Naive thymus-derived CD8-positive, alpha-beta T cell (primary cell): ENCODE data around the gene TEX55. TPM values are rescaled to one million over a fixed set of nuclear protein-coding genes. Genes with fewer than 3 reads are reported as not detected.
"Not testable (repeated sequence)": the region's sequence is repeated elsewhere in the genome, so short reads cannot be mapped to it uniquely, and the experiment has no call there.

Experiments used
- ATAC-seq, 2 donors: fragments of 150-1000 bp; cut with Tn5 transposase in 1 of 2; sonication (Bioruptor Pico), chemical (Tn5 transposase) in 1 of 2; 1 replicate in 1 of 2; 2 replicates in 1 of 2; pipeline ENCODE4 v1.10.0; 2021; ENCODE audit warnings: mild to moderate bottlenecking in 2 of 2, moderate library complexity in 2 of 2
- POLR2A ChIA-PET: fragments of 350-600 bp; sonication (Branson Sonifier 250); formaldehyde crosslinking; loops from one replicate; lab custom pipeline; 2021; ENCODE audit warnings: antibody characterized with exemption; lab: Charles Lee
- DNase-seq, 10 donors: peaks; one replicate each; pipeline versions ENCODE4 v3.0.0 to v3.0.0-alpha.2; 2020 to 2022
- H3K27ac Mint-ChIP-seq, 10 donors: one replicate each; pipeline ENCODE4 v1.8.0; 2020 to 2022; ENCODE audit warnings: mild to moderate bottlenecking in 10 of 10, mixed read lengths in 10 of 10, moderate library complexity in 4 of 10, inconsistent platforms in 1 of 10
- H3K27me3 Mint-ChIP-seq, 5 donors: one replicate each; pipeline ENCODE4 v1.8.0; 2021 to 2022; ENCODE audit warnings: mixed read lengths in 5 of 5
- H3K36me3 Mint-ChIP-seq, 3 donors: one replicate each; pipeline ENCODE4 v1.8.0; 2020 to 2022; ENCODE audit warnings: mixed read lengths in 3 of 3, mild to moderate bottlenecking in 2 of 3, inconsistent platforms in 1 of 3
- H3K4me1 Mint-ChIP-seq, 4 donors: one replicate each; pipeline ENCODE4 v1.8.0; 2021 to 2022; ENCODE audit warnings: mixed read lengths in 4 of 4
- H3K4me3 Mint-ChIP-seq, 10 donors: one replicate each; pipeline ENCODE4 v1.8.0; 2020 to 2022; ENCODE audit warnings: mild to moderate bottlenecking in 10 of 10, mixed read lengths in 10 of 10, moderate library complexity in 6 of 10, inconsistent platforms in 1 of 10
- H3K9me3 Mint-ChIP-seq, 9 donors: one replicate each; pipeline ENCODE4 v1.8.0; 2020 to 2022; ENCODE audit warnings: mixed read lengths in 9 of 9, mild to moderate bottlenecking in 3 of 9, inconsistent platforms in 1 of 9, moderate library complexity in 1 of 9
- polyA plus RNA-seq, 3 donors: library from polyadenylated mRNA; unstranded; fragments of 300-500 nt; fragmentation: Illumina TruSeq; gene quantifications; one replicate each; pipeline ENCODE4 v1.2.3, GENCODE V29; 2021
- total RNA-seq, 8 experiments: library from RNA in 2 of 8; stranded (reverse) in 2 of 8; gene quantifications; one replicate each; pipeline ENCODE4 v1.2.3 and lab custom pipeline; 2021 to 2026

TEX55 gene
- total RNA-seq = not detected
- not detected for polyA plus RNA-seq
- total RNA-seq (lab: John Stamatoyannopoulos, UW) = 0 reads per million in 6 experiments

DNA sequence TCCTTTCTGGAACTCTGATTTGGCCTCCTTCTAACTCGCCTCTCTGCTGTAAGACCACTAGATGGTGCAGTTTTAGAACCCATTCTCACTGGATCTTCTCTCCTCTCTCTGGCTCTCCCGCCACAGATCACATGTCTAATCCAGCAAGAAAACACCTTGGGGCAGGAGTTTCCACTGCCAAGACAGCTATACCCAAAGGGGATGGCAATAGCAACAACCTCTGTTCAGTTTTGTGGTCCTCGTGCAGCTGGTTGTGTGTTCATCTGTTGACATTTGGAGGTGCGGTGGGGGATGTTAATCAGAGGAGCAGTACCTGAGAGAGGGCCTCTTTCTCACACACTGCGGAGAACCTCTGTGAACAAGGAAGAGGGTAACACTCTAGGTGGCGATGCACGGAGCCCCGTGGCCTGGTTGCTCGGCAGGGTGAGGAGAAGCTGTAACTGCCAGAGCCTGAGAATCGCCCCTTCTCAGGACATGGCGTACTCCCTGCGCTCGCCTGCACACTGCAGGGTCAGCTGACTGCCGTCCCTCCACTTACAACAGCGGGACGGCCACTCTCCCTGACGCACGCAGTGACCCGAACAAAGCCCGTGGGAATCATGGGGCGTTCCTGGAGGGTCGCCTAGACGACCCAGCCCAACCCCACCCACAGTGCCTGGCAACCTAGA, at the start of gene TEX55:
Gene TEX55, plus strand, starts transcription at position 666 of the 668 bp plus-strand sequence. CDS start 25 bp downstream, outside the sequence.
- peak; percentile 47 for ATAC-seq
- peak in 4 of 10 donors; percentile 1 to 35 (median 21) for DNase-seq
- peak within 1 kb of the TSS in 1 of 10 donors; percentile 2 for H3K27ac Mint-ChIP-seq
- no peaks in the 10 kb centered on the region for H3K4me1 Mint-ChIP-seq
- no peaks in the 10 kb centered on the region for H3K36me3 Mint-ChIP-seq
- POLR2A ChIA-PET = no interaction called here
- H3K4me3 Mint-ChIP-seq = no peak within 1 kb of the TSS
- no peaks in the 10 kb centered on the region for H3K27me3 Mint-ChIP-seq
- no peaks in the 10 kb centered on the region for H3K9me3 Mint-ChIP-seq

DNA sequence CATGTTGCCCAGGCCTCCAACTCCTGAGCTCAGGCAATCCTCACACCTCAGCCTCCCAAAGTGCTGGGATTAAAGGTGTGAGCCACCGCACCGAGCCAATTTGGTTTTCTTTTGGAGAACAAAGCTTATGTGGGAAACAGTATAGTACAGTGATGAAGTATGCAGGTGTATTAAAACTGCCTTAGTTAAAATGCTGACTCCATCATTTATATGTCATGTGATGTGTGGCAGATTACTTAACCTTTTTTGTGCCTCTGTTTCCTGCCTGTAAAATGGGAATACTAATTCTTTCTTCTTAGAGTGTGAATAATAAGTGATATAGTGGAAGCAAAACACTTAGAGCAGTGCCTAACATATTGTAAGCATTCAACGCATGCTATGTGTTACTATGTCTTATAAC, 48.0 kb upstream of the TEX55 start:
- peaks cover 0 to 2% (median 0%) of the 10 kb centered on the region in 5 donors for H3K27me3 Mint-ChIP-seq
- POLR2A ChIA-PET = no interaction called here
- no peaks in the 10 kb centered on the region for H3K4me1 Mint-ChIP-seq
- H3K36me3 Mint-ChIP-seq = no peaks in the 10 kb centered on the region
- no peak for ATAC-seq
- H3K9me3 Mint-ChIP-seq = no peaks in the 10 kb centered on the region
- H3K4me3 Mint-ChIP-seq = no peak overlapping the region
- no peak overlapping the region for H3K27ac Mint-ChIP-seq
- DNase-seq = no peak

DNA sequence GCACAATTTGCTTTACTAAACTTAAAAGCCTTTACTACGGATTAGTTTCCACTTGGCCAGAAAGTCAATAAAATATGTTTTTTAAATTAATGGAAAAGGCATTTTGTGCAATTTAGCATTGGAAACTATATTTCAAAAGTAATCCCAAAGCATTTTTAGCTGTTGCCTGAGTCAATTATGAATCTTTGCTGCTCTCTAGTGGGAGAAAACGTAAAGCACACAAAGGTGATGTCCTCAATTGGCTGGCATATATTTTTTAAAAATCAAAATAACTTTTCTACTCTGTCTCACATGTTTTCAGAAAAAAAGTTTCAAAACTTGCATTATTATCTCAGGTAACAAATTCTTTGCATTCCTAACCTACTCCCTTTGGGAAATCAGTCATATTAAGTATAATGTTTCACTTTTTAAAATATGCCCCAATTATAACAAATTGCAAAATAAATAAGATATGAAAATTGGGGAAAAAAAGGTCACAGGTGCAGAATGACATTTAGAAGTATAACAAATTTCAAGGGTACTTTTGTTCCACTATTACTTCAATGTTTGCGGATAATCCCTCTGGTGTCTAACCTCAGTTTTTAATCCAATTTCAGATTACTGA, 47.2 kb upstream of the TEX55 start:
- no peaks in the 10 kb centered on the region for H3K36me3 Mint-ChIP-seq
- H3K9me3 Mint-ChIP-seq = no peaks in the 10 kb centered on the region
- ATAC-seq (peak in 1 of 2 donors; percentile 53), DNase-seq (peak in 6 of 10 donors; percentile 13 to 67 (median 44))
- H3K27me3 Mint-ChIP-seq = peaks cover 0 to 2% (median 0%) of the 10 kb centered on the region in 5 donors
- H3K4me1 Mint-ChIP-seq = no peaks in the 10 kb centered on the region
- H3K4me3 Mint-ChIP-seq = no peak overlapping the region
- POLR2A ChIA-PET = no interaction called here
- H3K27ac Mint-ChIP-seq = no peak overlapping the region

DNA sequence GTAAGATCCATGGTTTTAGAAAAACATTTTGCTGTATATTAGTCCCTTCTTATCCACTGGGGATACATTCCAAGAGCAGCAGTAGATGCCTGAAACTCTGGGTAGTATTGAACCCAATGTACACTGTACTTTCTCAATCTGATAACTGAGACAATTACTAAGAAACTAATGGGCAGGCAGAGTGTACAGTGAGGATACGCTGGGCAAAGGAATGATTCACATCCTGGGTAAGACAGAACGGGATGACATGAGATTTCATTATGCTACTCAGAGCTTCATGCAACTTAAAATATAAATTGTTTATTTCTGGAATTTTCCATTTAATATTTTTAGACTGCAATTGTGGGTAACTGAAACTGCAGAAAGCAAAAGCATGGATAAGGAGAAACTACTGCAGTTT, 46.2 kb upstream of the TEX55 start:
- POLR2A ChIA-PET = no interaction called here
- no peak overlapping the region for H3K27ac Mint-ChIP-seq
- no peak overlapping the region for H3K4me3 Mint-ChIP-seq
- DNase-seq = no peak
- no peak for ATAC-seq
- no peaks in the 10 kb centered on the region for H3K36me3 Mint-ChIP-seq
- H3K9me3 Mint-ChIP-seq = no peaks in the 10 kb centered on the region
- peaks cover 0 to 2% (median 0%) of the 10 kb centered on the region in 5 donors for H3K27me3 Mint-ChIP-seq
- H3K4me1 Mint-ChIP-seq = no peaks in the 10 kb centered on the region

DNA sequence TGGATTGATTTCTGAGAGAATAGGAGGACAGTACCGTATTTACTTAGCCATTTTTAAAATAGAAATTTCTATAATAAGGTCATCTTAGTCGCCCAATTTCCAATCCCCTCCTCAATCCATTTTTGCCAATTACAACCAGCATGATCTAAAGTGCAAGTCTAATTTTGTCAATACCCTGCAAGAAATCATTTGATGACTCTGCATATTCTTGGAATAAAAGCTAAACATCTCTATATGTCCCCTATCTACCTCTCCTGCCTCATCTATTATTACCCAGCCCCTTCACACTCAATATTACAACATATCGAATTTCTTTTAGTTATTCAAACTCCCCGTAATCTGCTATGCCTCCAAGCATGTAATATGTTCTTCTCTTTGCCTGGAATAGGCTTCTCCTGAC, 41.9 kb upstream of the TEX55 start:
- DNase-seq = no peak
- Mint-ChIP-seq H3K4me3 (no peak overlapping the region), H3K36me3 (no peaks in the 10 kb centered on the region), H3K27ac (no peak overlapping the region), H3K27me3 (peaks cover 0 to 2% (median 0%) of the 10 kb centered on the region in 5 donors), H3K9me3 (no peaks in the 10 kb centered on the region), H3K4me1 (no peaks in the 10 kb centered on the region)
- POLR2A ChIA-PET = no interaction called here
- no peak for ATAC-seq

DNA sequence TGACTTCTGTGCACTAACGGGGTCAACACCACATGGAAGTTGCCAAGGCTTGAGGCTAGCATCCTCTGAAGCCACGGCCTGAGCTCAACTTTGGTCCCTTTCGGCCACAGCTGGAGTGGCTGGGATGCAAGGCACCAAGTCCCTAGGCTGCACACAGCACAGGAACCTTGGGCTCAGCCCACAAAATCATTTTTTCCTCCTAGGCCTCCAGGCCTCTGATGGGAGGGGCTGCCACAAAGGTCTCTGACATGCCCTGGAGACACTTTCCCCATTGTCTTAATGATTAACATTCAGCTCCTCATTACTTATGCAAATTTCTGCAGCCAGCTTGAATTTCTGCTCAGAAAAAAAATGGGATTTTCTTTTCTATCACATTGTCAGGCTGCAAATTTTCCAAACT, 27.6 kb upstream of the TEX55 start:
- ATAC-seq, H3K4me3 Mint-ChIP-seq, H3K27ac Mint-ChIP-seq, DNase-seq, H3K4me1 Mint-ChIP-seq, POLR2A ChIA-PET: not testable (repeated sequence)
- Mint-ChIP-seq H3K9me3 (peaks cover 0 to 48% (median 25%) of the 10 kb centered on the region in 9 donors), H3K36me3 (peaks cover 4 to 42% (median 15%) of the 10 kb centered on the region in 3 donors), H3K27me3 (peaks cover 14 to 37% (median 21%) of the 10 kb centered on the region in 5 donors)

DNA sequence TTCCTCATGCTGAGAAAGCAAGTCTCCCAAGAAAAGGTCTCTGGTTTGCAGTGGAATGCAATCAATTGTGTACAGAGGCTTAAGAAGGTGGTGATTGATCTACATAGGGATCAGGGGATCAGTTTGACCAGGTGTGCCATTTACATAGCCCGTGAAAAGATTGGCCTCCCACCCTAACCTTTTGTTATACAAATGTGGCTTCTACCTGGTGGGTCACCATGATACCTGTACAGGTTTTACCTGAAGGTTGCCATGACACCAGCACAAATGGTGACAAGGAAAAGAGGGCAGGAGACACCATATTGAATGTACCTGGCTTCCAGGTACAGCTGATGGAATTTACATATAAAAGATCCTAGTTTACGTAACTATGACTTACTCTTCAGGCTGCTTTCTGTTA, 25.5 kb upstream of the TEX55 start:
- no peak for DNase-seq

DNA sequence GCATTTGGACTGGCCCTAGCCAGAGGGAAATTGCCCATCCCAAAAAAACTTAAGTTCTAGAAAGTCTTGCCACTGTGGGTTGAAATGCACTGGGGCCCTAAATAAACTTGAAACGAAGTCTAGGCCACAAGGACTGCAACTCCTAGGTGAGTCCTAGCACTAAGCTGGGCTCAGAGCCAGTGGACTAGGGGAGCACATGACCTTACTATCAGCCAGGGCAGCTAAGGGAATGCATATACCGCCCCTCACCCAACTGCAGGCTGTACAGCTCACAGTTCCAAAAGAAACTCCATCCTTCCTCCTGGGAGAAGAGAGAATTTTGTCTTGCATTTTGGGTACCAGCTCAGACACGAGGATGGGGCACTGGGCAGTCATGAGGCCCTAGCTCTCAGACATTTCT, 23.6 kb upstream of the TEX55 start:
- Mint-ChIP-seq H3K27me3 (peaks cover 17 to 52% (median 30%) of the 10 kb centered on the region in 5 donors), H3K36me3 (peaks cover 0 to 19% (median 10%) of the 10 kb centered on the region in 3 donors), H3K4me1 (peaks cover 0 to 4% (median 0%) of the 10 kb centered on the region in 4 donors), H3K4me3 (no peak overlapping the region), H3K9me3 (peaks cover 7 to 30% (median 15%) of the 10 kb centered on the region in 9 donors), H3K27ac (no peak overlapping the region)
- POLR2A ChIA-PET = no interaction called here
- no peak for DNase-seq
- no peak for ATAC-seq

More for the DNA sequence above, 25.5 kb upstream of the TEX55 start:
- POLR2A ChIA-PET = no interaction called here
- Mint-ChIP-seq H3K27ac (no peak overlapping the region), H3K27me3 (peaks cover 17 to 49% (median 31%) of the 10 kb centered on the region in 5 donors), H3K36me3 (peaks cover 0 to 31% (median 13%) of the 10 kb centered on the region in 3 donors), H3K4me3 (no peak overlapping the region), H3K9me3 (peaks cover 0 to 38% (median 20%) of the 10 kb centered on the region in 9 donors), H3K4me1 (no peaks in the 10 kb centered on the region)
- ATAC-seq = no peak

DNA sequence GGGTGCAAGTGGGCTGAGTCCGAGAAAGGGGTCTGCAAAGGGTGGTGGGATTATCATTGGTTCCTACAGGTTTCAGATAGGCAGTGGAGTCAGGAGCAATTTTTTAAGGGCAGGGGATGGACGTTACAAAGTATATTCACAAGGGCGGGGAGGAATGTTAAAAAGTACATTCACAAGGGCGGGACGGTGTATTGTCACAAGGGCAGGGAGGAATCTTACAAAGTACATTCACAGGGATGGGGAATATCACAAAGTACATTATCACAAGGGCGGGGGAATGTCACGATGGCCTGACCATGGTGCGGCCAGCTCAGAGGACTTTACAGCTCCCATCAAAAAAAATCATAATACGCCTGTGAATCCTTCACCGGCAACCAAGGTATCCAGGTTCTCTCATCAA, 20.6 kb upstream of the TEX55 start:
- ATAC-seq (no peak), DNase-seq (no peak)
- Mint-ChIP-seq H3K27ac (peak overlapping the region in 1 of 10 donors; percentile 37), H3K9me3 (peaks cover 0 to 10% (median 0%) of the 10 kb centered on the region in 9 donors), H3K36me3 (no peaks in the 10 kb centered on the region), H3K4me3 (no peak overlapping the region), H3K4me1 (peaks cover 0 to 5% (median 0%) of the 10 kb centered on the region in 4 donors), H3K27me3 (peaks cover 20 to 34% (median 28%) of the 10 kb centered on the region in 5 donors)
- POLR2A ChIA-PET = no interaction called here

DNA sequence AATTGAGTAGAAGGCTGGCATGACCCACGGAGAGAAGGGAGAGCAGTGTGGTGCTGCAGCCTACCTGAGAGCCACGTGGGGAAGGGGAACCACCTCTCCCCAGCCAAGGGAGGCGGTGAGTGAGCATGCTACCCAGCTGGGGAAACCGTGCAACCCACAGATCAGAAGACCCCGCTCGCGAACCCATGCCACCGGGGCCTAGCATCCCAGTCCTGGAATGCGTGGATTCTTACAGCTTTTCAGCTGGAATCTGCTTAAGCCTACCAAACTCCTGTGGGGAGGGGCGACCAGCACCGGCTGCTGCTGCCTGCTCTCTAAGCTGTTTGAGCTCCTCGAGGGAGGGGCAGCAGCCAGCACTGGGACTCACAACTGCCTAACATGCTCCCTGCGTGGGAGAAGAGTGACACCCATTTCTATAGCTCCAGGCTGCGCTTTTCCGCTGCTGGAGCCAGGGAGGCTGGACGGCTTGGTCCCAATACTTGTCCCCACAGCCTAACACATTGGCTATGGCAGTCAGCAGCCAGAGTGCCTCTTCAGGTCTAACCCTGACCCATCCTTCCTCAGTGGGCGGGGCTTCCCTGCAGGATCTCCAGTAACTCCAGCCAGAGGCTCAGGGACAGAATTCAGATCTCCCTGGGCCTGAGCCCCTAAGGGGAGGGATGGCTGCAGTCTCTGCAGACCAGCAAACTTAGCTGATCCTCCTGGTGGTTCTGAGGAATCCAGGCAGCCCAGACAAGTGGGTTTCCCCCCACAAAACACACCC, 20.0 kb upstream of the TEX55 start:
- Mint-ChIP-seq H3K36me3 (peaks cover 0 to 4% (median 0%) of the 10 kb centered on the region in 3 donors), H3K9me3 (peaks cover 0 to 10% (median 0%) of the 10 kb centered on the region in 9 donors), H3K27me3 (peaks cover 22 to 38% (median 30%) of the 10 kb centered on the region in 5 donors), H3K27ac (no peak overlapping the region), H3K4me1 (peaks cover 0 to 5% (median 0%) of the 10 kb centered on the region in 4 donors), H3K4me3 (no peak overlapping the region)
- ATAC-seq = no peak
- POLR2A ChIA-PET = no interaction called here
- no peak for DNase-seq

DNA sequence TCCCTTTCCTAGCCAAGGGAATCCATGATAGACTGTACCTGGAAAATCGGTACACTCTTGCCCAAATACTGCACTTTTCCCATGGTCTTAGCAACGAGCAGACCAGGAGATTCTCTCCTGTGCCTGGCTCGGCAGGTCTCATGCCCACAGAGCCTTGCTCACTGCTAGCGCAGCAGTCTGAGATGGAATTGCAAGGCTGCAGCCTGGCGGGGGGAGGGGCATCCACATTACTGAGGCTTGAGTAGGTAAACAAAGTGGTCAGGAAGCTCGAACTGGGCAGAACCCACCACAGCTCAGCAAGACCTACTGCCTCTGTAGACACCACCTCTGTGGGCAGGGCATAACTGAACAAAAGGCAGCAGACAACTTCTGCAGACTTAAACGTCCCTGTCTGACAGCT, 15.7 kb upstream of the TEX55 start:
- DNase-seq, ATAC-seq, H3K36me3 Mint-ChIP-seq, H3K4me1 Mint-ChIP-seq, H3K4me3 Mint-ChIP-seq, POLR2A ChIA-PET, H3K27ac Mint-ChIP-seq: not testable (repeated sequence)
- Mint-ChIP-seq H3K9me3 (peaks cover 0 to 11% (median 1%) of the 10 kb centered on the region in 9 donors), H3K27me3 (peaks cover 19 to 33% (median 24%) of the 10 kb centered on the region in 5 donors)

DNA sequence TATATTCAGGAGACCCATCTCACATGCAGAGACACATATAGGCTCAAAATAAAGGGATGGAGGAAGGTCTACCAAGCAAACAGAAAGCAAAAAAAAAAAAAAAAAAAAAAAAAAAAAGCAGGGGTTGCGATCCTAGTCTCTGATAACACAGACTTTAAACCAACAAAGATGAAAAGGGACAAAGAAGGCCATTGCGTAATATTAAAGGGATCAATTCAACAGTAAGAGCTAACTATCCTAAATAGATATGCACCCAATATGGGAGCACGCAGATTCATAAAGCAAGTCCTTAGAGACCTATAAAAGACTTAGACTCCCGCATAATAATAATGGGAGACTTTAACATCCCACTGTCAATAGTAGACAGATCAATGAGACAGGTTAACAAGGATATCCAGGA, 13.7 kb upstream of the TEX55 start:
- DNase-seq, POLR2A ChIA-PET, ATAC-seq, H3K36me3 Mint-ChIP-seq, H3K4me1 Mint-ChIP-seq, H3K27ac Mint-ChIP-seq, H3K4me3 Mint-ChIP-seq: not testable (repeated sequence)
- peaks cover 11 to 21% (median 17%) of the 10 kb centered on the region in 5 donors for H3K27me3 Mint-ChIP-seq
- peaks cover 0 to 11% (median 2%) of the 10 kb centered on the region in 9 donors for H3K9me3 Mint-ChIP-seq
